ENCODE results near the gene SKOR2.

Gene SKOR2

GRCh38 chr18:47280121-47280520, 28.7 kb upstream of the SKOR2 start:
- no peak overlapping the region for H3K4me2 ChIP-seq (ENCODE audit: low read depth, low read length, poor library complexity, severe bottlenecking)
- TF ChIP-seq, protein P1, sequence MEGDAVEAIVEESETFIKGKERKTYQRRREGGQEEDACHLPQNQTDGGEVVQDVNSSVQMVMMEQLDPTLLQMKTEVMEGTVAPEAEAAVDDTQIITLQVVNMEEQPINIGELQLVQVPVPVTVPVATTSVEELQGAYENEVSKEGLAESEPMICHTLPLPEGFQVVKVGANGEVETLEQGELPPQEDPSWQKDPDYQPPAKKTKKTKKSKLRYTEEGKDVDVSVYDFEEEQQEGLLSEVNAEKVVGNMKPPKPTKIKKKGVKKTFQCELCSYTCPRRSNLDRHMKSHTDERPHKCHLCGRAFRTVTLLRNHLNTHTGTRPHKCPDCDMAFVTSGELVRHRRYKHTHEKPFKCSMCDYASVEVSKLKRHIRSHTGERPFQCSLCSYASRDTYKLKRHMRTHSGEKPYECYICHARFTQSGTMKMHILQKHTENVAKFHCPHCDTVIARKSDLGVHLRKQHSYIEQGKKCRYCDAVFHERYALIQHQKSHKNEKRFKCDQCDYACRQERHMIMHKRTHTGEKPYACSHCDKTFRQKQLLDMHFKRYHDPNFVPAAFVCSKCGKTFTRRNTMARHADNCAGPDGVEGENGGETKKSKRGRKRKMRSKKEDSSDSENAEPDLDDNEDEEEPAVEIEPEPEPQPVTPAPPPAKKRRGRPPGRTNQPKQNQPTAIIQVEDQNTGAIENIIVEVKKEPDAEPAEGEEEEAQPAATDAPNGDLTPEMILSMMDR (conservative IDR thresholded peaks at IDR 0.05; ENCODE audit: low read length), result no peak
- TF ChIP-seq EZH2phosphoT487 (IDR thresholded peaks at IDR 0.05; ENCODE audit: borderline replicate concordance), result no peak
- no peaks in the 10 kb centered on the region for H3F3A ChIP-seq (ENCODE audit: low read depth)
- H3K9ac ChIP-seq (ENCODE audit: low read depth, low read length, poor library complexity, severe bottlenecking), result no peak overlapping the region
- H3K9me2 ChIP-seq (replicated peaks; ENCODE audit: low read depth, low read length), result no peaks in the 10 kb centered on the region
- no peak overlapping the region for H2AFZ ChIP-seq (ENCODE audit: low read length)
- H3K9me3 ChIP-seq (ENCODE audit: insufficient read depth, low read depth, low read length), result no peaks in the 10 kb centered on the region
- H3K79me2 ChIP-seq (ENCODE audit: insufficient read depth, low read length), result no peaks in the 10 kb centered on the region
- H3K36me3 ChIP-seq (ENCODE audit: insufficient read depth, low read length), result no peaks in the 10 kb centered on the region
- no peaks in the 10 kb centered on the region for H3K4me1 ChIP-seq (ENCODE audit: insufficient read depth, low read length, poor library complexity, severe bottlenecking)
- H4K20me1 ChIP-seq (ENCODE audit: insufficient read depth, low read length, poor library complexity, severe bottlenecking), result no peaks in the 10 kb centered on the region
- H3K27me3 ChIP-seq (ENCODE audit: insufficient read depth, low read length, poor library complexity, severe bottlenecking), result no peaks in the 10 kb centered on the region
- H3K4me3 ChIP-seq (ENCODE audit: low read length, poor library complexity, severe bottlenecking), result no peak overlapping the region

- Histone ChIP-seq H4K20me1 (ENCODE audit: insufficient read depth, low read length, poor library complexity, severe bottlenecking) (no peaks in the 10 kb centered on the region), H3K9me2 (replicated peaks; ENCODE audit: low read depth, low read length) (no peaks in the 10 kb centered on the region), H3K4me3 (ENCODE audit: low read length, poor library complexity, severe bottlenecking) (no peak overlapping the region), H2AFZ (ENCODE audit: low read length) (no peak overlapping the region), H3K4me2 (ENCODE audit: low read depth, low read length, poor library complexity, severe bottlenecking) (no peak overlapping the region), H3K36me3 (ENCODE audit: insufficient read depth, low read length) (no peaks in the 10 kb centered on the region), H3K4me1 (ENCODE audit: insufficient read depth, low read length, poor library complexity, severe bottlenecking) (no peaks in the 10 kb centered on the region), H3K27me3 (ENCODE audit: insufficient read depth, low read length, poor library complexity, severe bottlenecking) (no peaks in the 10 kb centered on the region), H3K9me3 (ENCODE audit: insufficient read depth, low read depth, low read length) (no peaks in the 10 kb centered on the region), H3F3A (ENCODE audit: low read depth) (no peaks in the 10 kb centered on the region), H3K9ac (ENCODE audit: low read depth, low read length, poor library complexity, severe bottlenecking) (no peak overlapping the region), H3K79me2 (ENCODE audit: insufficient read depth, low read length) (no peaks in the 10 kb centered on the region)
- TF ChIP-seq EZH2phosphoT487 (IDR thresholded peaks at IDR 0.05; ENCODE audit: borderline replicate concordance), result no peak
- TF ChIP-seq, protein P1 (conservative IDR thresholded peaks at IDR 0.05; ENCODE audit: low read length), result no peak
These were observed 23.5 kb upstream of the SKOR2 start for GRCh38 chr18:47274961-47275360.

- TF ChIP-seq, protein P1 (conservative IDR thresholded peaks at IDR 0.05; ENCODE audit: low read length), result no peak
- no peak for TF ChIP-seq EZH2phosphoT487 (IDR thresholded peaks at IDR 0.05; ENCODE audit: borderline replicate concordance)
These were observed 13.7 kb upstream of the SKOR2 start for GRCh38 chr18:47265197-47265596.

More at GRCh38 chr18:47265197-47265596, 13.7 kb upstream of the SKOR2 start:
- H3F3A ChIP-seq (ENCODE audit: low read depth), result no peaks in the 10 kb centered on the region
- H3K4me2 ChIP-seq (ENCODE audit: low read depth, low read length, poor library complexity, severe bottlenecking), result no peak overlapping the region
- H3K27me3 ChIP-seq (ENCODE audit: insufficient read depth, low read length, poor library complexity, severe bottlenecking), result no peaks in the 10 kb centered on the region
- no peaks in the 10 kb centered on the region for H4K20me1 ChIP-seq (ENCODE audit: insufficient read depth, low read length, poor library complexity, severe bottlenecking)
- H3K9me3 ChIP-seq (ENCODE audit: insufficient read depth, low read depth, low read length), result no peaks in the 10 kb centered on the region; the same call in 1 of the 2 replicates
- no peak overlapping the region for H3K4me3 ChIP-seq (ENCODE audit: low read length, poor library complexity, severe bottlenecking)
- no peak overlapping the region for H3K9ac ChIP-seq (ENCODE audit: low read depth, low read length, poor library complexity, severe bottlenecking)
- H3K4me1 ChIP-seq (ENCODE audit: insufficient read depth, low read length, poor library complexity, severe bottlenecking), result no peaks in the 10 kb centered on the region
- H3K36me3 ChIP-seq (ENCODE audit: insufficient read depth, low read length), result no peaks in the 10 kb centered on the region
- no peak overlapping the region for H2AFZ ChIP-seq (ENCODE audit: low read length)
- no peaks in the 10 kb centered on the region for H3K79me2 ChIP-seq (ENCODE audit: insufficient read depth, low read length)
- no peaks in the 10 kb centered on the region for H3K9me2 ChIP-seq (replicated peaks; ENCODE audit: low read depth, low read length)

Data from Loucy (cell line).